HEK293 (cell line): Measurements from ENCODE around the gene KCNMA1.

Experiments
- CTCF ChIA-PET: fragments of 350-600 bp; formaldehyde crosslinking; extraction: SDS; loops from one replicate; lab custom pipeline; 2021; ENCODE audit warnings: antibody characterized with exemption; lab: Yijun Ruan, JAX
- POLR2A ChIA-PET: fragments of 300-600 bp; formaldehyde crosslinking; extraction: SDS; loops from one replicate; lab custom pipeline; 2020; ENCODE audit warnings: antibody characterized with exemption, inconsistent platforms; lab: Yijun Ruan, JAX
- H3K27ac ChIP-seq: fragments of 200-500 bp; sonication (Bioruptor generic); 2 replicates; pipeline ENCODE4 v1.5.1; 2014; ENCODE audit warnings: low read depth, low read length, control low read depth, inconsistent platforms; ENCODE audit errors: extremely low read depth
- H3K36me3 ChIP-seq, 2 experiments: fragments of 200-500 bp in 1 of 2; sonication (Bioruptor generic) in 1 of 2; 1 replicate in 1 of 2; 2 replicates in 1 of 2; pipeline ENCODE4 v1.5.1; 2014 to 2017; ENCODE audit warnings: inconsistent platforms in 2 of 2, low read length in 2 of 2; ENCODE audit not compliant: control insufficient read depth in 2 of 2, insufficient read depth in 1 of 2
- H3K4me1 ChIP-seq: fragments of 200-500 bp; sonication (Bioruptor generic); 2 replicates; pipeline ENCODE4 v1.5.1; 2014; ENCODE audit warnings: mild to moderate bottlenecking, low read length, inconsistent platforms; ENCODE audit not compliant: control insufficient read depth, insufficient read depth
- H3K4me3 ChIP-seq: 2 replicates; pipeline ENCODE4 v1.5.1; 2011; ENCODE audit warnings: low read depth, mild to moderate bottlenecking, control low read depth, low read length, moderate library complexity
- H3K9me3 ChIP-seq: fragments of 200-500 bp; sonication (Bioruptor generic); 2 replicates; pipeline ENCODE4 v1.5.1; 2014; ENCODE audit warnings: low read depth, low read length, inconsistent platforms; ENCODE audit not compliant: control insufficient read depth, insufficient read depth
- CTCF ChIP-seq: fragments of 450-650 bp; formaldehyde crosslinking; IDR thresholded peaks from 2 replicates; pipeline ENCODE4 v1.5.1; 2016; ENCODE audit warnings: missing biosample characterization, missing genetic modification characterization
- GLI4 ChIP-seq: fragments of 450-650 bp; formaldehyde crosslinking; IDR thresholded peaks from 2 replicates; pipeline ENCODE4 v1.5.1; 2016; ENCODE audit warnings: missing biosample characterization, missing genetic modification characterization
- IKZF3 ChIP-seq: fragments of 450-650 bp; IDR thresholded peaks from 2 replicates; pipeline ENCODE4 v1.5.0; 2018; ENCODE audit warnings: missing biosample characterization, mild to moderate bottlenecking, missing genetic modification characterization, moderate library complexity
- MZF1 ChIP-seq: fragments of 450-650 bp; formaldehyde crosslinking; IDR thresholded peaks from 2 replicates; pipeline ENCODE4 v1.5.1; 2017; ENCODE audit warnings: missing biosample characterization, missing genetic modification characterization, borderline replicate concordance
- PRDM1 ChIP-seq: fragments of 450-650 bp; formaldehyde crosslinking; IDR thresholded peaks from 2 replicates; pipeline ENCODE4; 2016; ENCODE audit warnings: missing biosample characterization, missing genetic modification characterization
- ZFP3 ChIP-seq: fragments of 450-650 bp; formaldehyde crosslinking; IDR thresholded peaks from 2 replicates; pipeline ENCODE4 v1.5.1; 2016; ENCODE audit warnings: low read depth, missing biosample characterization, missing genetic modification characterization
- ZNF311 ChIP-seq: fragments of 450-650 bp; formaldehyde crosslinking; IDR thresholded peaks from 2 replicates; pipeline ENCODE4 v1.5.1; 2017; ENCODE audit warnings: missing biosample characterization, missing genetic modification characterization, borderline replicate concordance
- ZNF398 ChIP-seq: fragments of 450-650 bp; formaldehyde crosslinking; IDR thresholded peaks from 2 replicates; pipeline ENCODE4 v1.5.1; 2017; ENCODE audit warnings: missing biosample characterization, missing genetic modification characterization
- ZNF473 ChIP-seq: fragments of 450-650 bp; formaldehyde crosslinking; IDR thresholded peaks from 2 replicates; pipeline ENCODE4 v1.5.1; 2017; ENCODE audit warnings: missing biosample characterization, missing genetic modification characterization
- ZNF654 ChIP-seq: fragments of 450-650 bp; formaldehyde crosslinking; IDR thresholded peaks from 2 replicates; pipeline ENCODE4 v1.5.1; 2016; ENCODE audit warnings: low read depth, missing biosample characterization, missing genetic modification characterization
- ZNF692 ChIP-seq: fragments of 450-650 bp; formaldehyde crosslinking; IDR thresholded peaks from 2 replicates; pipeline ENCODE4 v1.5.1; 2016; ENCODE audit warnings: missing biosample characterization, missing genetic modification characterization
- TF ChIP-seq, protein P1 (sequence below): fragments of 450-650 bp; formaldehyde crosslinking; IDR thresholded peaks from 2 replicates; pipeline ENCODE4 v1.5.1; 2016; ENCODE audit warnings: missing biosample characterization, missing genetic modification characterization, low read depth
- TF ChIP-seq, protein P2 (sequence below): fragments of 450-650 bp; formaldehyde crosslinking; IDR thresholded peaks from 2 replicates; pipeline ENCODE4 v1.5.1; 2016; ENCODE audit warnings: missing biosample characterization, missing genetic modification characterization

KCNMA1 gene

DNA sequence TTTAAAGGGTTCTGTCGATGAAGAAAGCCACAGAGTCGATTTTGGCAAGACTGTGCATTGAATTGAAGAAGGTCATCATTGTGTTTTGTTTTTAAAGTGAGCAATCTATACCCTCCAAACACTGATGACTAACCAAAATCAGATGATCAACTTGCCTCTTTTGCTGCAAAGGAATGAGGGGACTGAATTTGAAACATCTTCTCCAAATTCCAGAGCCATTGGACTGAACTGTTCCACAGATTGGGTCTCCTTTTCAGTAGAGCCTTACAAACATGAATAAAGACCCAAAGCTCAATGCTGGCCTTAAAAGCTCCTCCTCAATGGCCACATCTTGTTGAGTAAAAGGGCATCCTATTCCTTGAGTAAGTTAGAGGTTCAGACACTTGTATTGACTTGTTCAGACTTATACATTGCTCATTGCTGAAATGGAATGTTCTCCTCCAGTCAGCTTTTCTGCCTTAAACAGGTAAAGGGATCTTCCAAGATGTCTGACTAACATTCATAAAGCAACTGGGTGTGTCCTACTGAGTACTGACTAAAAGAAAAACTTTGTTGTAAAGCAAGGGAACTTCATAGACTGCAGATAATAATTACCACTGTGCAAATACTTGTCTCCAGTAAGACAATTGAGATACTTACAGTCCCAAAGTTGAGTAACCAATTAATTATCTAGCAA lies 630.6 kb downstream of the KCNMA1 start:
- Histone ChIP-seq H3K27ac (no peak overlapping the region), H3K4me1 (no peaks in the 10 kb centered on the region), H3K9me3 (no peaks in the 10 kb centered on the region), H3K36me3 (no peaks in the 10 kb centered on the region), H3K4me3 (no peak overlapping the region)
- no peak for TF ChIP-seq GLI4 (tag by site-specific recombination)
- no peak for TF ChIP-seq ZFP3
- no peak for TF ChIP-seq ZNF311 (tag by site-specific recombination)
- POLR2A ChIA-PET = no interaction called here
- CTCF ChIA-PET = interaction anchor here (0.7 to 3.0 kb wide), 7 partner anchors 9 to 971 kb away, joined by 3 to 13 read pairs (median 5); no protein-coding TSS in a partner anchor

GRCh38 chr10:77005871-77006270 lies 631.7 kb downstream of the KCNMA1 start:
- Histone ChIP-seq H3K9me3 (no peaks in the 10 kb centered on the region), H3K36me3 (no peaks in the 10 kb centered on the region), H3K27ac (no peak overlapping the region), H3K4me1 (no peaks in the 10 kb centered on the region), H3K4me3 (no peak overlapping the region)
- POLR2A ChIA-PET = no interaction called here
- TF ChIP-seq ZNF692 (tag by site-specific recombination) = no peak
- TF ChIP-seq PRDM1 (tag by site-specific recombination) = no peak
- CTCF ChIA-PET = interaction anchor here (0.8 to 3.0 kb wide), 9 partner anchors 10 to 969 kb away, joined by 3 to 13 read pairs (median 5); no protein-coding TSS in a partner anchor

- H3K36me3 ChIP-seq = no peaks in the 10 kb centered on the region
- H3K9me3 ChIP-seq = no peaks in the 10 kb centered on the region
- TF ChIP-seq CTCF (tag by site-specific recombination) (peak; percentile 43; the same call in 1 of the 2 replicates), ZNF654 (tag by site-specific recombination) (peak; percentile 91), IKZF3 (tag by site-specific recombination) (peak; percentile 84)
- TF ChIP-seq, protein P1, sequence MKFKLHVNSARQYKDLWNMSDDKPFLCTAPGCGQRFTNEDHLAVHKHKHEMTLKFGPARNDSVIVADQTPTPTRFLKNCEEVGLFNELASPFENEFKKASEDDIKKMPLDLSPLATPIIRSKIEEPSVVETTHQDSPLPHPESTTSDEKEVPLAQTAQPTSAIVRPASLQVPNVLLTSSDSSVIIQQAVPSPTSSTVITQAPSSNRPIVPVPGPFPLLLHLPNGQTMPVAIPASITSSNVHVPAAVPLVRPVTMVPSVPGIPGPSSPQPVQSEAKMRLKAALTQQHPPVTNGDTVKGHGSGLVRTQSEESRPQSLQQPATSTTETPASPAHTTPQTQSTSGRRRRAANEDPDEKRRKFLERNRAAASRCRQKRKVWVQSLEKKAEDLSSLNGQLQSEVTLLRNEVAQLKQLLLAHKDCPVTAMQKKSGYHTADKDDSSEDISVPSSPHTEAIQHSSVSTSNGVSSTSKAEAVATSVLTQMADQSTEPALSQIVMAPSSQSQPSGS (tag by site-specific recombination) = no peak
- no peak overlapping the region for H3K4me3 ChIP-seq
- H3K4me1 ChIP-seq = no peaks in the 10 kb centered on the region
- no peak overlapping the region for H3K27ac ChIP-seq
- ChIA-PET CTCF (interaction anchor here (0.6 to 3.0 kb wide), 14 partner anchors 8 to 1821 kb away, joined by 3 to 13 read pairs (median 5); no protein-coding TSS in a partner anchor), POLR2A (no interaction called here)
These were observed 632.6 kb downstream of the KCNMA1 start for GRCh38 chr10:77004917-77005564.

DNA sequence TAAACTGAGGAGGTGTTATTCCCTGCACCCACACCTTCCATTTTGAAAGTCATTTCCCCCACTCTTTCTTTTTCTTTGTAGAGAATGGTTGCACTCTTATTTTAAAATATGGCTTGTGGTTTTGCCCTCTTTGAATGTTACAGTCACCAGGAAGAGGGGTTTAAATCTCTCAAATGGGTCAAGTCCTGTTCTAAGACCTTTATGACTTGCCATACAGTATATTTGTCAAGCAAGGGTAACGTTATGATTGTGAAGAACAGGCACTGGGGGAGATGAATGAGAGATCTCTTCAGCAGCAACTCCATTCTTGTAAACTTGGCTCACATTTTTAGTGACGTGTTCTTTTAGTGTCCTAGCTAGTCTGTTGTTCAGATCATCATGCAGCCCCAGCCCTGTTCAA lies 634.7 kb downstream of the KCNMA1 start:
- no peak overlapping the region for H3K4me3 ChIP-seq
- CTCF ChIA-PET = interaction anchor here (0.7 kb wide), 1 partner anchor 267 kb away, joined by 3 read pairs; no protein-coding TSS in a partner anchor
- H3K4me1 ChIP-seq = no peaks in the 10 kb centered on the region
- no peaks in the 10 kb centered on the region for H3K9me3 ChIP-seq
- no peaks in the 10 kb centered on the region for H3K36me3 ChIP-seq
- POLR2A ChIA-PET = no interaction called here
- H3K27ac ChIP-seq = no peak overlapping the region
- TF ChIP-seq ZNF398 (tag by site-specific recombination) (no peak), ZNF473 (no peak), MZF1 (tag by site-specific recombination) (no peak), CTCF (tag by site-specific recombination) (no peak)
- TF ChIP-seq, protein P2, sequence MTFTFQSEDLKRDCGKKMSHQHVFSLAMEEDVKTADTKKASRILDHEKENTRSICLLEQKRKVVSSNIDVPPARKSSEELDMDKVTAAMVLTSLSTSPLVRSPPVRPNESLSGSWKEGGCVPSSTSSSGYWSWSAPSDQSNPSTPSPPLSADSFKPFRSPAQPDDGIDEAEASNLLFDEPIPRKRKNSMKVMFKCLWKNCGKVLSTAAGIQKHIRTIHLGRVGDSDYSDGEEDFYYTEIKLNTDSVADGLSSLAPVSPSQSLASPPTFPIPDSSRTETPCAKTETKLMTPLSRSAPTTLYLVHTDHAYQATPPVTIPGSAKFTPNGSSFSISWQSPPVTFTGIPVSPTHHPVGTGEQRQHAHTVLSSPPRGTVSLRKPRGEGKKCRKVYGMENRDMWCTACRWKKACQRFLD (tag by site-specific recombination) = no peak
